Rectal smooth muscle tissue (tissue), 1 donor: ENCODE results near the gene CALML6.

Experiments
- H3K27ac ChIP-seq: one replicate; pipeline ENCODE4 v1.7.0; 2013; ENCODE audit warnings: low read depth, low read length, inconsistent platforms
- H3K27me3 ChIP-seq: one replicate; pipeline ENCODE4 v1.7.0; 2013; ENCODE audit warnings: low read length; ENCODE audit not compliant: control insufficient read depth, insufficient read depth
- H3K36me3 ChIP-seq: one replicate; pipeline ENCODE4 v1.7.0; 2013; ENCODE audit warnings: low read length; ENCODE audit not compliant: control insufficient read depth, insufficient read depth
- H3K4me1 ChIP-seq: one replicate; pipeline ENCODE4 v1.7.0; 2013; ENCODE audit warnings: low read length; ENCODE audit not compliant: control insufficient read depth, insufficient read depth
- H3K4me3 ChIP-seq: one replicate; pipeline ENCODE4 v1.7.0; 2013; ENCODE audit warnings: low read length
- H3K9ac ChIP-seq: one replicate; pipeline ENCODE4 v1.7.0; 2013; ENCODE audit warnings: low read length

Gene CALML6

GRCh38 chr1:1964811-1965210, 49.8 kb downstream of the CALML6 start:
- no peak overlapping the region for H3K9ac ChIP-seq

GRCh38 chr1:1965546-1965945, 50.5 kb downstream of the CALML6 start:
- Histone ChIP-seq H3K9ac (no peak overlapping the region), H3K27me3 (peaks cover 5% of the 10 kb centered on the region), H3K36me3 (no peaks in the 10 kb centered on the region), H3K4me3 (no peak overlapping the region), H3K4me1 (no peaks in the 10 kb centered on the region), H3K27ac (no peak overlapping the region)

More at GRCh38 chr1:1964811-1965210, 49.8 kb downstream of the CALML6 start:
- Histone ChIP-seq H3K27ac (no peak overlapping the region), H3K4me3 (no peak overlapping the region), H3K36me3 (no peaks in the 10 kb centered on the region), H3K4me1 (no peaks in the 10 kb centered on the region), H3K27me3 (peaks cover 12% of the 10 kb centered on the region)

- H3K4me3 ChIP-seq = no peak overlapping the region
- no peak overlapping the region for H3K27ac ChIP-seq
- no peaks in the 10 kb centered on the region for H3K4me1 ChIP-seq
- peaks cover 4% of the 10 kb centered on the region for H3K27me3 ChIP-seq
- no peak overlapping the region for H3K9ac ChIP-seq
- H3K36me3 ChIP-seq = no peaks in the 10 kb centered on the region
These were observed 51.1 kb downstream of the CALML6 start for GRCh38 chr1:1966071-1966740.
